Esophagus squamous epithelium (tissue), 5 donors: ENCODE measurements around the gene MINDY3. TPM values are rescaled to one million over a fixed set of nuclear protein-coding genes. Genes with fewer than 3 reads are reported as not detected.
"Not testable (repeated sequence)": the region's sequence is repeated elsewhere in the genome, so short reads cannot be mapped to it uniquely, and the experiment has no call there.

Source experiments
- DNase-seq: peaks from one replicate; lab custom pipeline; 2025; lab: John Stamatoyannopoulos, UW
- H3K27ac ChIP-seq, 4 donors: fragments of 200-600 bp; sonication (generic); one replicate each; pipeline ENCODE4 v1.5.1; 2016 to 2019; ENCODE audit warnings: mild to moderate bottlenecking in 1 of 4
- H3K27me3 ChIP-seq, 4 donors: fragments of 200-600 bp; sonication (generic); 1 replicate in 3 of 4; 2 replicates in 1 of 4; pipeline versions ENCODE4 v1.5.1 to v1.6.0; 2017 to 2021; ENCODE audit warnings: antibody characterized with exemption in 1 of 4
- H3K36me3 ChIP-seq, 3 donors: fragments of 200-600 bp; sonication (generic); one replicate each; pipeline ENCODE4 v1.5.1; 2016 to 2019
- H3K4me1 ChIP-seq, 3 donors: fragments of 200-600 bp; sonication (generic); one replicate each; pipeline ENCODE4 v1.5.1; 2017 to 2019
- H3K4me3 ChIP-seq, 4 donors: fragments of 200-600 bp; sonication (generic); 1 replicate in 3 of 4; 2 replicates in 1 of 4; pipeline ENCODE4 v1.5.1; 2016 to 2019; ENCODE audit warnings: mild to moderate bottlenecking in 2 of 4, moderate library complexity in 1 of 4
- H3K9me3 ChIP-seq, 3 donors: fragments of 200-600 bp; sonication (generic); one replicate each; pipeline ENCODE4 v1.5.1; 2016 to 2019
- CTCF ChIP-seq, 6 experiments: fragments of 450-650 bp in 4 of 6; fragments of 200-600 bp in 2 of 6; sonication (generic) in 2 of 6; IDR thresholded peaks; one replicate each; pipeline ENCODE4 v1.5.1; 2016 to 2019; ENCODE audit warnings: antibody characterized with exemption in 6 of 6, mild to moderate bottlenecking in 4 of 6, moderate library complexity in 4 of 6
- POLR2A ChIP-seq, 4 donors: fragments of 450-650 bp; IDR thresholded peaks; one replicate each; pipeline ENCODE4 v1.6.1; 2017; ENCODE audit warnings: antibody characterized with exemption in 4 of 4, mild to moderate bottlenecking in 4 of 4, moderate library complexity in 3 of 4
- WGBS, 2 donors: methylation state at CpG; one replicate each; pipeline ENCODE4 v1.1.5; 2018; 5-methylcytosine and 5-hydroxymethylcytosine counted together
- intact Hi-C: fragments of 100-400 bp; cut with DNase I; formaldehyde crosslinking; loops from one replicate; pipeline ENCODE4 v1.15.0; 2022
- total RNA-seq, 4 donors: library from RNA; depleted of rRNA; stranded (reverse); fragments of >200 nt; gene quantifications; one replicate each; pipeline ENCODE4 v1.1.0, GENCODE V29; 2016
- donor health status: DM: yes; HTN: yes; CAD: no.

Gene MINDY3
- total RNA-seq, 4 donors from 2014 or later: 9.5 to 25.0 (median 17.5) TPM

DNA sequence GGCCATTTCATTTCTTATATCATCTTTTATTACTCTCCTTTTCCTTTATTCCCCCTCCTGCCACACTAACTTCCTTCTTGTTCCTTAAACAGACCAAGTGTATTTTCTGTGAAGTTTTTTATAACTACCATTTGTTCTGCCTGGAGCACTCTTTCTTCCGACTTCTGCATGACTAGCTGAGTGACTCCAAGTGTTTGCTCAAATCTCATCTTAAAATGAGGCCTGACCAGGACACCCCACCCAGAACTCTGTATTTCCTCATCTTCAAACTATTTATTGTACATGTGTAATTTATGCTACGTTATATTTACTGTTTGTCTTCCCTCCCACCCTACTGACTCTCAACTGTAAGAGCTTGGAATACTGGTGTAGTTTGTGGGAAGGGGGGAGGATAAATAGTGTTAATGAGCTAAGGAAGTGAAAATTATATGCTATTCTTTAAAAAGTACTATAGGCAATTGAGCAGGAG is 3.2 kb downstream of the MINDY3 start:
- intact Hi-C loops: no loop called here
- Histone ChIP-seq H3K27me3 (peaks cover 0 to 6% (median 0%) of the 10 kb centered on the region in 4 donors), H3K4me1 (peaks cover 5 to 42% (median 15%) of the 10 kb centered on the region in 3 donors), H3K4me3 (no peak overlapping the region), H3K27ac (no peak overlapping the region), H3K9me3 (no peaks in the 10 kb centered on the region), H3K36me3 (no peaks in the 10 kb centered on the region)
- no peak for DNase-seq
- TF ChIP-seq CTCF (IDR thresholded peaks at IDR 0.05) (no peak), POLR2A (IDR thresholded peaks at IDR 0.05) (no peak)
- WGBS, 2 donors: 77 to 79% methylated on average over 2 of the region's 2 CpGs

GRCh38 chr10:15856328-15857015 is 3.8 kb downstream of the MINDY3 start:
- no peaks in the 10 kb centered on the region for H3K9me3 ChIP-seq
- 79 to 87% methylated on average over 4 of the region's 4 CpGs for WGBS, 2 donors
- H3K4me3 ChIP-seq: no peak overlapping the region
- intact Hi-C loops: no loop called here
- H3K27ac ChIP-seq: no peak overlapping the region
- peaks cover 5 to 42% (median 15%) of the 10 kb centered on the region in 3 donors for H3K4me1 ChIP-seq
- TF ChIP-seq CTCF (IDR thresholded peaks at IDR 0.05): no peak
- TF ChIP-seq POLR2A (IDR thresholded peaks at IDR 0.05): no peak
- no peaks in the 10 kb centered on the region for H3K36me3 ChIP-seq
- no peaks in the 10 kb centered on the region for H3K27me3 ChIP-seq
- no peak for DNase-seq

GRCh38 chr10:15853800-15854199 is 6.5 kb downstream of the MINDY3 start:
- Histone ChIP-seq H3K4me1 (peaks cover 0 to 27% (median 10%) of the 10 kb centered on the region in 3 donors), H3K36me3 (peaks cover 0 to 6% (median 0%) of the 10 kb centered on the region in 3 donors), H3K27ac (no peak overlapping the region), H3K4me3 (no peak overlapping the region), H3K9me3 (peaks cover 0 to 12% (median 0%) of the 10 kb centered on the region in 3 donors), H3K27me3 (no peaks in the 10 kb centered on the region)
- no peak for DNase-seq
- intact Hi-C loops: no loop called here
- WGBS, 2 donors: 60 to 82% methylated on average over 4 of the region's 4 CpGs
- TF ChIP-seq POLR2A (IDR thresholded peaks at IDR 0.05): no peak
- no peak for TF ChIP-seq CTCF (IDR thresholded peaks at IDR 0.05)

- H3K27ac ChIP-seq: no peak overlapping the region
- TF ChIP-seq CTCF (IDR thresholded peaks at IDR 0.05): no peak
- no peak for TF ChIP-seq POLR2A (IDR thresholded peaks at IDR 0.05)
- H3K27me3 ChIP-seq: no peaks in the 10 kb centered on the region
- no peak overlapping the region for H3K4me3 ChIP-seq
- intact Hi-C loops: no loop called here
- peaks cover 0 to 12% (median 0%) of the 10 kb centered on the region in 3 donors for H3K9me3 ChIP-seq
- peaks cover 0 to 10% (median 2%) of the 10 kb centered on the region in 3 donors for H3K4me1 ChIP-seq
- no peak for DNase-seq
- WGBS, 2 donors: 87 to 91% methylated on average over 2 of the region's 2 CpGs
- H3K36me3 ChIP-seq: peaks cover 0 to 6% (median 0%) of the 10 kb centered on the region in 3 donors
Observed at GRCh38 chr10:15852111-15852557, 8.2 kb downstream of the MINDY3 start.

DNA sequence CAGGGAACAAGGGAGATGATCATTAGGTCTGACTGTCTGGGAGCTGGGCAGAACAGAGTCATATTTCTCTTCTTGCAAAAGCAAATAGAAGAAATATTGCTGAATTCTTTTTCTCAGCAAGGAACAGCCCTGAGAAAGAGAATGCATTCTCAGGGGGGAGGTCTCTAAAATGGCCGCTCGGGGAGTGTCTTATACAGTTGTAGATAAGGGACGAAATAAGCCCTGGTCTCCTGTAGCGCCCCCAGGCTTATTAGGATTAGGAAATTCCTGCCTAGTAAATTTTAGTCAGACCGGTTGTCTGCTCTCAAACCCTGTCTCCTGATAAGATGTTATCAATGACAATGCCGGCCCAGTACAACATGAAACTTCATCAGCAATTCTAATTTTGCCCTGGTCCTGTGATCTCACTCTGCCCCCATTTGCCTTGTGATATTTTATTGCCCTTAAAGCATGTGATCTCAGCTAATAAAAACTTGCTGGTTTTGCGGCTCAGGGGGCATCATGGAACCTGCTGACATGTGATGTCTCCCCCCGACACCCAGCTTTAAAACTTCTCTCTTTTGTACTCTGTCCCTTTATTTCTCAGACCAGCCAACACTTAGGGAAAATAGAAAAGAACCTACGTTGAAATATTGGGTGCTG is 9.8 kb downstream of the MINDY3 start:
- intact Hi-C loops, H3K36me3 ChIP-seq, H3K27me3 ChIP-seq, DNase-seq, H3K4me1 ChIP-seq, H3K27ac ChIP-seq, H3K4me3 ChIP-seq: not testable (repeated sequence)
- 90 to 97% methylated on average over 9 of the region's 9 CpGs for WGBS, 2 donors
- peaks cover 0 to 12% (median 0%) of the 10 kb centered on the region in 3 donors for H3K9me3 ChIP-seq
